GM19193 (cell line): ENCODE measurements around the gene TRAIP.

ENCODE experiments used
- POLR2A ChIP-seq: IDR thresholded peaks from 4 replicates; pipeline ENCODE4 v1.6.1; 2011; ENCODE audit not compliant: insufficient read depth, insufficient read length; ENCODE audit errors: extremely low read depth

Gene TRAIP

GRCh38 chr3:49856181-49857005, at the start of gene TRAIP:
Gene TRAIP (minus strand): TSS chr3:49856564. CDS start chr3:49856453, 111 bp downstream.
- TF ChIP-seq POLR2A: peak; percentile 71

- TF ChIP-seq POLR2A: peak; percentile 43
Observed at GRCh38 chr3:49903451-49904424, 47.4 kb upstream of the TRAIP start, which contains the start of gene MST1R. Gene MST1R (minus strand): TSS chr3:49903873. CDS start chr3:49903609, 264 bp downstream.

DNA sequence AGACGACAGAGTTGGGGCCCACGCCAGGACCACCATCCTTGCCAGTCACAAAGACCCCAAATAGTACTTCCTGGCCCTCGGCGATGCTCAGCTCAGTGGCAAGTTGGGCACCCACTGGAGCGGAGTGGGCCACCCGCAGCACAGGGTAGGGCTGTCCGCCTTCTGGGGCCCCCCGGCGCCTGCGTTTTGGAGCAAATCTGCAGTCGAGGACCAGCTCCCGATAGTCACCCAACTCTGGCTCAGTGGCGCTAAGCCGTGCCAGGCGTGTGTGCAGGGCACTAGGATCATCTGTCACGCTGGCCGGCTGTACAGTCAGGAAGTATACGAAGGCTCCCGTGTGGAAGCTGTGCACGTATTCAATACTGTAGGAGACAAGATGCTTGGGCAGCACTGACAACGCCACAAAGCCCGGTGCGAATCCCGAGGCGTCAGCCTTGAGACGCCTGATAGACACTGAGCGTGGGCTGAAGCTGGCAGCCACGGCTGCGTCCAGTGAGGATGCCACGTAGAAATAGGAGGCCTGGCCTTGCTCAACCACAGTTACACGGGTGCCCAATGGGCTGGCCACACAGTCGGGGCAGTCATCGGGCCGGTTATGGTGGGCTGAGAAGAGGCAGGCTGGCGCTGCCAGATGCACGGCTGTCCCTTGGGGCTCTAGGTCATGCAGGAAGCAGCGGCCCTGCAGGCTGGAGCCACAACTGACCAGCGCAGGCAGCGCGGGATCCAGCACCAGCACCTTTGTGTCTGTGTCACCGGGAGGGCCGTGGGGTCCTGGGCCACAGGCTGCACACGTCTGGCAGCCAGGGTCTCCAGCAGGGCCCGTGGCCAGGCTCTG, 46.4 kb upstream of the TRAIP start:
- TF ChIP-seq POLR2A: no peak

DNA sequence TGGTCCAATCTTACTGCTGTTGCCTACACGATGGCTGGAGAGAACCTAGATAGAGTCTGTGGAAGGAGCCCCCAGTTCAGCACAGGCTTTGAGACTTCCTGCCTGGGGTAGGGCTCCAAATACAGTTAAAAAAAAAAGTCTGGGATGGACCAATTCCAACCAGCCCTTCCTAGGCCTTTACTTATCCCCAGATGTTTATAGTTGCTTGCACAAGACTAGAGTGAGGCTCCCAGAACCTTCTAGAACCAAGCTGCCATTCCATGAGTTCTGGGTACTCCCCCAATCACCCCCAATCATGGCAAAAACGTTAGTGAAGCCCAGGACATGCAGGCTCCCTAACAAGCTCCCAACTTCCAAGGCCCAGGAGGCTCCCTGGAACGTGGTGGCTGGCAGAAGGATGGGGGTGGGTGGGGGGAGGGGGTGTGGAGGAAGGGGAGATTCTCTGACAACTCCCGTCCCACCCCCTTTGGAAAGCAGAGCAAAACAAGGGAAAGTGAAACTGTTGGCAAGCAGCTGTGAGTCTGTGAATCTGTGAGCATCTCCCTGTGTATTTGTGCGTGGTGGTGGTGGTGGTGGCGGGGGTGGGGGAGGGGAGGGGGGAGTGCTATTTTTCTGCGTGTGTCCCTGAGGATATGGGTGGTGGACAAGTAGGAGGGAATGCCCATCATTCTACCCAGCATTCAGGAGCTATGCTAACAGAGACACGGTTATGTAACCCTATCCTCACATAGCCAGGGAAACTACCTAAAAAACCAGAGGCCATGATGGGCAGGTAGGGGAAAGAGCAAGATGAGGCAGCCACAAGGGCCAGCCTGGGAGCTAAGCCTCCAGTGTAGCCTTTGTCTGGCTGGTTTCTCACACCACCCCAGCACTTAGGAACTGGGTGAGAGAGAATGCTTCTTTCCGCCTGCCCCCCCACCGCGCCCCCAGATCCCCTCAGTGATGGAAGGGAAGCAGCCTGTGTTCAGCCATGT, 45.3 kb upstream of the TRAIP start:
- TF ChIP-seq POLR2A: no peak

DNA sequence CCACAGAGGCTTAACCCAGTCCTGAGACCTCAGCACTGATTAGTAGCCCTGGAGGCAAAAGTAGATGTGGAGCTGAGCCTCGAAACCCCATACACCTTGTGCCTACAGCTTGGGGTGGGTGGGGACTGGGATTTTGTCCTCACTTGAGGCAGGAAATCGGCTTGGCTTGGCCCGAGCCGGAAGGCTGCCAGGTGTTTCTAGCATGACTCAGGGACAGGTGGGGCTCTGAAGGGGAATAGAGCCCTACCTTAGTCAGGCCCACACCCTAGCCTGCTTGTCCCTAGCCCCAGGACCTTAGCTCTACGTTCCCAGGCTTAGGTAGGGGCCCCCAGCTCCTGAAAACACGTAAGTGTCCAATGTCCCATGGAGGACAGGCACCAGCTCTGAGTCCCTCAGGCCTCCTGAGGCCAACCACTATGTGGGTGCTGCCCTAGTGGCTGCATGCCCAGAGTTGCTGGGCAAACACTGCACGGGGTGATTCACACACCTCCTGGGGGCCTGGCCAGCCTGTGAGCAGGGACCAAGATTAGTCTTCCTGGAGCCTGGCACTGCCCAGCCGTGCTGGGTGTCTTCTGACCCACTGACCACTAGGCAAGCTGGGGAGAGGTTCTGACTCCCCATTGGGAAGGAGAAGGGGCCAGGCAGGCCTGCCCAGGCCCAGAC, 44.3 kb upstream of the TRAIP start:
- no peak for TF ChIP-seq POLR2A

DNA sequence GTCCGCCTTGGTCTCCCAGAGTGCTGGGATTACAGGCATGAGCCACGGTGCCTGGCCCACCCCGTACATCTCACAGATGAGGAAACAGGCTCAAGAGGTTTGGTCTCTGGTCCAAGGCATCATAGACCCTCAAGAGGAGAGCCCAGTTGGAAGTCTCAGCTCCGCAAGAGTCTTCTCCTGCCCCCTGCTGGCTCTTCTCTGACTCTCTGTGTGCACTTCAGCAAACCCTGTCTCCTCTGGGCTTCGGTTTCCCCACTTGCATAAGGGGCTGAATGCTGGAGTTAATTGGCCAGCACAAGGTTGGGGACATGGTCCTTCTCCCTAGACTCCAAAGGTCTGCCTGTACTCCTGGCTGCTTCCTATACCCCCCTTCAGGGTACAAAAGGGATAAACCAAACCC, 43.5 kb upstream of the TRAIP start:
- TF ChIP-seq POLR2A: no peak

GRCh38 chr3:49898991-49899390, 42.6 kb upstream of the TRAIP start:
- no peak for TF ChIP-seq POLR2A

GRCh38 chr3:49896345-49896744, 40.0 kb upstream of the TRAIP start:
- TF ChIP-seq POLR2A: no peak

DNA sequence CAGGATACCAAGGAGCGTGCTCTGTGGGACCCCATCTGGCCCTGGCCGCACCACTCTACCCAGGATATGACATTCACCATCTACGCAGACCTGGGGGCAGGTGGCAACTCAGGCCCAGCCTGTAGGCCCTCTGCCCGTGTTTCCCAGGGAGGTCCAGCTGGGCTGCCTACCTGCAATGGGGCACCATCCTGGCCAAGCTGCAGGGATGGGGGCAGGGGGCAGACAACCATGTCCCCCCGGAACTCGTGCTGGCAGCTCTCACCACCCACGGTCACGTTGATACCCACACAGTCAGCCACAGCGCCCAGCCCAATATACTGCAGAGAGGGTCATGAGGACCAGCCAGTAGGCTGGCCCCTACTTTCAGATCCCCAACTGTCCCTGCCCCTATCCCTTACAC, 39.4 kb upstream of the TRAIP start:
- no peak for TF ChIP-seq POLR2A

DNA sequence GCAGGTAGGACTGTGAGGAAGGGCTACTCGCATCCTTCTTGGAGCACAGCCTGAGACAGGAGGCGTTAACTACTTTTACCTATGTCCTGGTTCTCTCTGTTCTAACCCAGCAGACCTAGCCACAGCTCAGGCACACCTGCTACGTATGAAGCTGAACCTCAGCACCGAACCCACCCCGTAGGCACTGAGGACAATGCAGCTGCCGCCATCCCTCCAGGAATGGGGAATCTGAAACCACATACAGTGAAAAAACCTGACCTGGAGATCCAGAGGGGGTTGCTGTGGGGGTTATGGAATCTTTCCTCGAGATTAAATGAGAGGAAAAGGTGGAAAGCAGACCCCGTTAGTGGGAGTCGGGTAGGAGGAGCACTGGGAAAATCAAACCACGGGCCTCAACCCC, 32.9 kb upstream of the TRAIP start:
- TF ChIP-seq POLR2A: no peak

DNA sequence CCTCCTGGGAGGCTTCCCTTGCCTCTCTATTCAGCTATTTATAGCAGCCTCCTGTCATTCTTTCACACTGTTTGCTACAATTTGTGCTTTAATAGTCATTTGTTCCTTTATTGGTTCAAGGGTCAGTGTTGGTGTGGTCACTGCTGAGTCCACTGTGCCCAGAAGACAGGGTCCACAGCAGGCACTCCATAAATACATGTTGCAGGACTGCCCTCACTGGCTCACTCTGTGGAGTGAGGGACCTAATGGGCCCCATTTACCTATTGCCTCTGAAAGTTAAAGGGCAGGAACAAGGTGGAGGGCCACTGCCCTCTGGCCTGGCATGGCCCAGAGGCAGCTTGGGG, 30.5 kb upstream of the TRAIP start:
- no peak for TF ChIP-seq POLR2A

DNA sequence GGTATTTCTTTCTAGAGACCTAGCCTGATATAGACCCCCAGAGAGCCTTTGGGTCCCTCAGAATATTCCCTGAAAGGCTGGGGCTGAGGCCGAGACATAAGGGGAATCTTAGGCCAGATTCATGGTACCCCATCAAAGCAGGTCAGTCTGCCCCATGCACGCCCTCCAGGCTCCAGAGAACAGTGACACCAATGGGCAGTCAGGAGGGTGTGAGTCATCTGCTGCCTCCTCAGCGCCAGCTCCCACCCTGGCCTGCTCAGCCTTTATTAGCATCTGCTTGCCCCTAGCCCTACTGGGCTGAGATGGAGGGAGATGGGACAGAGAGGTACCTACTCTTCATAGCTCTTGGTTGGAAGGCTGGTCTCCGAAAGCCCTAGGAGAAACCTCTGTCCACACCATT, 27.6 kb upstream of the TRAIP start:
- no peak for TF ChIP-seq POLR2A

- TF ChIP-seq POLR2A: no peak
Observed at GRCh38 chr3:49882166-49882565, 25.8 kb upstream of the TRAIP start.
